Lung (tissue), 12 donors: ENCODE results near the gene TULP4. TPM values are rescaled to one million over a fixed set of nuclear protein-coding genes. Genes with fewer than 3 reads are reported as not detected.
"Not testable (repeated sequence)": the region's sequence is repeated elsewhere in the genome, so short reads cannot be mapped to it uniquely, and the experiment has no call there.

Source experiments
- ATAC-seq: fragments of 200-7000 bp; cut with Tn5 transposase; one replicate; pipeline ENCODE4 v1.9.1; 2020; ENCODE audit warnings: moderate number of reproducible peaks; ENCODE audit not compliant: insufficient read depth, low FRiP score
- DNase-seq, 3 donors: peaks; one replicate each; pipeline ENCODE4 v3.0.0-alpha.2; 2013 to 2017
- H3K27ac ChIP-seq, 2 donors: one replicate each; pipeline ENCODE4 v1.5.1; 2013; ENCODE audit warnings: mild to moderate bottlenecking in 2 of 2, moderate library complexity in 2 of 2, control low read depth in 1 of 2, inconsistent platforms in 1 of 2, low read depth in 1 of 2, low read length in 1 of 2
- H3K27me3 ChIP-seq, 3 donors: one replicate each; pipeline ENCODE4 v1.5.1; 2013; ENCODE audit warnings: low read length in 2 of 3; ENCODE audit not compliant: control insufficient read depth in 3 of 3, insufficient read depth in 3 of 3
- H3K36me3 ChIP-seq, 4 donors: one replicate each; pipeline ENCODE4 v1.5.1; 2013; ENCODE audit warnings: low read length in 4 of 4, mild to moderate bottlenecking in 1 of 4, moderate library complexity in 1 of 4; ENCODE audit not compliant: control insufficient read depth in 4 of 4, insufficient read depth in 4 of 4
- H3K4me1 ChIP-seq, 5 donors: one replicate each; pipeline ENCODE4 v1.5.1; 2013; ENCODE audit warnings: low read length in 5 of 5, mild to moderate bottlenecking in 2 of 5, moderate library complexity in 1 of 5; ENCODE audit not compliant: control insufficient read depth in 5 of 5, insufficient read depth in 5 of 5
- H3K4me3 ChIP-seq: one replicate; pipeline ENCODE4 v1.5.1; 2013; ENCODE audit warnings: mild to moderate bottlenecking, control low read depth, moderate library complexity
- H3K9ac ChIP-seq, 2 donors: one replicate each; pipeline ENCODE4 v1.5.1; 2013; ENCODE audit warnings: low read length in 2 of 2, control low read depth in 1 of 2; ENCODE audit not compliant: insufficient read depth in 1 of 2
- H3K9me3 ChIP-seq, 4 donors: one replicate each; pipeline ENCODE4 v1.5.1; 2013; ENCODE audit warnings: low read length in 3 of 4, mild to moderate bottlenecking in 1 of 4, moderate library complexity in 1 of 4; ENCODE audit not compliant: control insufficient read depth in 4 of 4, insufficient read depth in 3 of 4
- CTCF ChIP-seq: IDR thresholded peaks from 2 replicates; pipeline ENCODE4 v1.5.1; 2012; ENCODE audit warnings: mild to moderate bottlenecking; ENCODE audit errors: control extremely low read depth, extremely low read depth
- WGBS, 2 donors: extraction: QIAGEN DNeasy Blood & Tissue Kit; methylation state at CpG; one replicate each; pipeline ENCODE4 v1.1.7; 2013; 5-methylcytosine and 5-hydroxymethylcytosine counted together
- polyA plus RNA-seq, 2 donors: library from polyadenylated mRNA; stranded (reverse); fragments of 200-250 nt; gene quantifications; one replicate each; pipeline ENCODE4 v1.2.1, GENCODE V29; 2013
- total RNA-seq, 2 donors: library from RNA; depleted of rRNA in 1 of 2; stranded (reverse); fragments of >200 nt in 1 of 2; gene quantifications; one replicate each; pipeline ENCODE4 v1.2.1, GENCODE V29; 2014 to 2021
- donor health status: control.
- donor health status: control.
- donor health status: Bipolar disorder and iron deficiency.
- donor health status: healthy.
- donor health status: DM: yes; HTN: yes; CAD: no.

Gene TULP4
- total and polyA plus RNA-seq, 4 donors = 4.5 to 147 (median 39.2) TPM

DNA sequence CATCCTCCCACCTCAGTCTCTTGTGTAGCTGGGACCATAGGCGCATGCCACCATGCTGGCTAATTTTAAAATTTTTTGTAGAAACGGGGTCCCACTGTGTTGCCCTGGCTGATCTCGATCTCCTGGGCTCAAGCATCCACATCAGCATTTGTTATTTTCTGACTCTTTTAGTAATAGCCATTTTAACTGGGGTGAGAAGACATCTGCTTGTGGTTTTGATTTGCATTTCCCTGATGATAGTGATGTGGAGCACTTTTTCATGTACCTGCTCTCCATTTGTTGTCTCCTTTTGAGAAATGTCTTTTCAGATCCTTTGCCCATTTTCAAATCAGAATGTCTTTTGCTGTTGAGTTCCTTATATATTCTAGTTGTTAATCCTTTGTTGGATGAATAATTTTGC lies 22.2 kb upstream of the TULP4 start:
- 93 to 97% methylated on average over 3 of the region's 3 CpGs for WGBS, 2 donors
- H3K36me3 ChIP-seq = peaks cover 0 to 2% (median 1%) of the 10 kb centered on the region in 4 donors
- no peak for TF ChIP-seq CTCF

GRCh38 chr6:158290659-158291058 lies 21.6 kb upstream of the TULP4 start:
- no peak for TF ChIP-seq CTCF
- H3K4me1 ChIP-seq = peaks cover 0 to 14% (median 6%) of the 10 kb centered on the region in 5 donors
- H3K36me3 ChIP-seq = peaks cover 0 to 3% (median 1%) of the 10 kb centered on the region in 4 donors
- WGBS, 2 donors = 86% methylated on average over 3 of the region's 3 CpGs
- no peak overlapping the region for H3K4me3 ChIP-seq
- H3K9me3 ChIP-seq = no peaks in the 10 kb centered on the region
- ATAC-seq = no peak
- no peak for DNase-seq
- H3K9ac ChIP-seq = no peak overlapping the region
- no peaks in the 10 kb centered on the region for H3K27me3 ChIP-seq
- no peak overlapping the region for H3K27ac ChIP-seq

More for the DNA sequence above, 22.2 kb upstream of the TULP4 start:
- ATAC-seq (no peak), DNase-seq (no peak)
- no peak overlapping the region for H3K9ac ChIP-seq
- peaks cover 0 to 20% (median 10%) of the 10 kb centered on the region in 5 donors for H3K4me1 ChIP-seq
- no peaks in the 10 kb centered on the region for H3K9me3 ChIP-seq
- no peak overlapping the region for H3K27ac ChIP-seq
- no peak overlapping the region for H3K4me3 ChIP-seq
- H3K27me3 ChIP-seq = no peaks in the 10 kb centered on the region

GRCh38 chr6:158292016-158292415 lies 20.2 kb upstream of the TULP4 start:
- DNase-seq (no peak), ATAC-seq (no peak)
- Histone ChIP-seq H3K4me1 (peaks cover 0 to under 1% (median under 1%) of the 10 kb centered on the region in 5 donors), H3K27me3 (no peaks in the 10 kb centered on the region), H3K9ac (no peak overlapping the region), H3K36me3 (peaks cover 0 to 2% (median 1%) of the 10 kb centered on the region in 4 donors), H3K27ac (no peak overlapping the region), H3K4me3 (no peak overlapping the region), H3K9me3 (peaks cover 0 to 4% (median 0%) of the 10 kb centered on the region in 4 donors)
- TF ChIP-seq CTCF = no peak
- WGBS, 2 donors = 98% methylated on average over 3 of the region's 3 CpGs

GRCh38 chr6:158293122-158293521 lies 19.1 kb upstream of the TULP4 start:
- H3K9me3 ChIP-seq = peaks cover 0 to 4% (median 0%) of the 10 kb centered on the region in 4 donors
- no peak overlapping the region for H3K27ac ChIP-seq
- DNase-seq (no peak), ATAC-seq (no peak)
- no peak overlapping the region for H3K4me3 ChIP-seq
- peaks cover 0 to 2% (median 1%) of the 10 kb centered on the region in 4 donors for H3K36me3 ChIP-seq
- H3K4me1 ChIP-seq = no peaks in the 10 kb centered on the region
- 95 to 100% methylated on average over 1 of the region's 1 CpG for WGBS, 2 donors
- no peaks in the 10 kb centered on the region for H3K27me3 ChIP-seq
- no peak overlapping the region for H3K9ac ChIP-seq
- TF ChIP-seq CTCF = no peak

DNA sequence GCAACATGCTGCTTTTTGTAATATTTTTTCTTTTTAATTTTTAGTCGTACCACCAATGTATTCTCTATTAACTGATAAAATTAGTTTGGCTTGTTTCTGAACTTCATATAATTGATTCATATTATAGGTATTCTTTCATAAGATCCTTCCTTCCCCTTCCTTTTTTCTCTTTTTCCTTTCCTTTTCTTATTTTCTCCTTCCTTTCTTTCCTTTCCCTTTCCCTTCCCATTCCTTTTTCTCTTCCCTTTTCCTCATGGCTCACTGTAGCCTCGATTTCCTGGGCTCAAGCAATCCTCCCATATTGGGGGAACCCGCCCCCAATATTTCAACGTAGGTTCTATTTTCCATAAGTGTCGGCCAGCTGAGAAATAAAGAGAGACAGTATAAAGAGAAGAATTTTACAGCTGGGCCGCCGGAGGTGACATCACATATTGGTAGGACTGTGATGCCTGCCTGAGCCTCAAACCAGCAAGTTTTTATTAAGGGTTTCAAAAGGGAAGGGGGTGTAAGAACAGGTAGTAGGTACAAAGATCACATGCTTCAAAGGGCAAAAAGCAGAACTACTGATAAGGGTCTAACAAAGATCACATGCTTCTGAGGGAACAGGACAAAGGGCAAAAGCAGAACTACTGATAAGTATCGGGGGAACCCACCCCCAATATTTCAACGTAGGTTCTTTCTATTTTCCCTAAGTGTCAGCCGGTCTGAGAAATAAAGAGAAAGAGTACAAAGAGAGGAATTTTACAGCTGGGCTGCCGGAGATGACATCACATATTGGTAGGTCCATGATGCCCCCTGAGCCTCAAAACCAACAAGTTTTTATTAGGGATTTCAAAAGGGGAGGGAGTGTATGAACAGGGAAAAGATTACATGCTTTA lies 16.1 kb upstream of the TULP4 start:
- ATAC-seq, DNase-seq, H3K36me3 ChIP-seq, H3K27ac ChIP-seq, H3K9me3 ChIP-seq, H3K9ac ChIP-seq, H3K4me1 ChIP-seq, H3K27me3 ChIP-seq, H3K4me3 ChIP-seq: not testable (repeated sequence)
- WGBS, 2 donors = 95% methylated on average over 11 of the region's 11 CpGs
